Activated naive CD4-positive, alpha-beta T cell treated with anti-CD3 and anti-CD28 coated beads, Interleukin-2, amount 50 U/mL, for 16 hours (primary cell): ENCODE results near the gene SPTBN1.

Experiments
- DNase-seq: peaks from one replicate; pipeline ENCODE4 v3.0.0-alpha.2; 2020

Gene SPTBN1

DNA sequence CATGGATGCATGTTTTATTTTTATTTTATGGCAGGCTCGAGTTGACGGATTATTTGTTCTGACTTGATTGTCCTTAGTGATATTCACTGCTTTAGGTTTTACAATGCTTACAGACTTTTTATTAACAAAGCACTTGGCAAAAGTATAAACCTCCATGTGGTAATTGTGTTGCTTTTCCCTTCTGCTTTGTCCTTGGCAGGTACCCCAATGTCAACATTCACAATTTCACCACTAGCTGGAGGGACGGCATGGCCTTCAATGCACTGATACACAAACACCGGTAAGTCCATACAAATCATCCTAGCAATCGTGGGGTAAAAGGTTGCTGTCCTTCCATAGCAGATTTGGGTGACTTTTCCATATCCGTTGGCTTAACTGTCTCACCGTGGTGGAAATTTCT lies 161.3 kb downstream of the SPTBN1 start:
- no peak for DNase-seq

DNA sequence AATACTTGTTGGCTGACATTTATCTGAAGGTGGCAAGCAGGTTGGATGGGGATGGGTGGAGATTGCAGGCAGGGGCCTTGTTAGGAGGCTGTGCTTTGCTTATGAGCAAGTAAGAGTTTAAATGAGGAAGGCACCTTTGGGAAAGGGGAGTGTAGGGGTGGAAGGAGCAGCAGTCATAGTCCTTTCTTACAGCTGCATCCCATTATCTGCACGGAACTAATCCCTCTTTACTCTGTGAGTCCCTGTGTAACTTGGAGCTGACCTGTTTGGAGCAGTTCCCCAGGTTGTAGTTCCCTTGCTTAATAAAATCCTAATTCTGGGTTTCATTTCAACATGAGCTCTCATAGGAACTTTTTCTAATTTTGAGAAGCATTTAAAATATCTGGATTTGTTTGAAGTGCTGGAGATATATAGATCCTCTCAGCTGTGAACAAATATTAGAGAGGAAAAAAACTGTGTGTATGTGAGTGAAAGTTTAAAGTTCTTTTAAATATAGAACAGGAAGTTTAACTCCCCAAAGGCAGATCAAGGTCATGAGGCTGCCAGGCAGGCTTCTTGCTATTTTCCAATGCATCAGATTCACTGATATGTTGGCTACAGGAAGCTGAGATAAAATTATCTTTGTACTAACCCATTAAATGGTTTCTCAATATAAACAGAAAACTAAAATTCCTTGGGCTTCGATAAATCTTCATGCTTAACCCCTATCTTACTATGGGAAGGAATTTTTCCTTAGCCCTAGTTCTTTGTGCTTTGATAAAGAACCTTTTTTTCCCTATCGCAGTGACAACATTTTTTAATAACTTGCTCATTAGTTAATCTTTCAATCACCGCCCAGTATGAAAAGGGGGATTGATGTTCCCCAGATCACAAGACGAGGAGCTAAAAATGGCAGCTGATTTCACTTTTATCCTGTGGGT lies 162.8 kb downstream of the SPTBN1 start:
- no peak for DNase-seq

DNA sequence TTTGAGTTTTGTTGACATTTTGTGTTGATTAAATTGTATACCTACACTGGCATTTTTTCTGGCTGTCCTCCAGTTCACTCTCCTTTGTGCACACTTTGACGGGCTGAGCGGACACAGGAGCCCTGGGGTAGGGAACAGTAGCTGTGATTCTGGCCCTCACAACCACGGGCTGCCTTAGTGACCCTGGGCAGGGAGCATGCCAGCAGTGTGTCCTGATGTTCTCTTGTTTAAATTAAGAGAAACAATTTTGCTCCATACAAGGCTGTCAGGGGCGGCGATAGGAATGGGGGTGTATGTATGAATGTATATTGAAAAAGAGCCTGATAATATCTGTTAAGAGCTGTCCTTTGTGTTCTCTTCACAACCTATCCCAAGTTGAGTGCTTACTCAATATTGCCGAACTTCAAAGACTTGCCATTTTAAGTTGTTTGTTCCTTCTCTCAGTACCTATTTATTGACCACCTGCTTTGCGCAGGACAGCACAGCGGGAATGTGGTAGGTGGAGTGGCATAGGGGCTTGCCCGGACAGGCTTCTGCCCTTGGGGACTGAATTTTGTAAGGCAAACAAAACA lies 163.6 kb downstream of the SPTBN1 start:
- no peak for DNase-seq

DNA sequence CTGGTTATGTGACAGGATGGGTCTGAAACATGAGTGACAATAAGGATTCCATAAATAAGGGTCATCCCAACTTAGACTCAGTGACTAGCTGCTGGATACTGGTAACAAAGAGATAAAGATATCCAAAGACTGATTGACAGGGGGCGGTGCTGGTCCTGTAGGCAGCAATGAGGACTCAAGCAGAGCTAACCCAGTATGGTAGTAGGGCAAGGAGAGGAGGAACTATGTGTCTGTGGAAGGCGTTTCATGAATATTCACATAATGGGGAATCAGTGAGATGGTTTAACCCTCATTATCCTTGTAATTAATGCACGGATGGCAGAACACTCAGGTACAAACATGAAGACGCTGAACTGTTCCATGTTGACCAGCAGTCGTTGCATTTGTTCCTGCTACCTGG lies 164.8 kb downstream of the SPTBN1 start:
- no peak for DNase-seq

DNA sequence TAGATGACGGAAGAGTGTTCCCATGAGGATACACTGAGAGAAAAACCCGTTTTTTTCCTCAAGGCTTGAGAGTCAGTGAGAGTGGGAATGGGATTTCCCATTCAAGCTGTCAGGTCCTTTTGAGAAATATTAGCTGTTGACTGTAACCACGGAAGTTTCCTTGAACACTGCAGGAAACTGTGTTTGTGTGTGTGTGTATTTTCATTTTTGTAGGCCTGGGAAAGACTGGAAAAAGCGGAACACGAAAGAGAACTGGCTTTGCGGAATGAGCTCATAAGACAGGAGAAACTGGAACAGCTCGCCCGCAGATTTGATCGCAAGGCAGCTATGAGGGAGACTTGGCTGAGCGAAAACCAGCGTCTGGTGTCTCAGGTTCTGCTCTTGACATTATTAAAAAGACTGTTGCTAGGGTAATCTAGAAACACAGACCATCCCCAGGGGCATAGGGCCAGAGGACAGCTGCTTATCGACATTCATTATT lies 168.5 kb downstream of the SPTBN1 start:
- DNase-seq, result no peak

DNA sequence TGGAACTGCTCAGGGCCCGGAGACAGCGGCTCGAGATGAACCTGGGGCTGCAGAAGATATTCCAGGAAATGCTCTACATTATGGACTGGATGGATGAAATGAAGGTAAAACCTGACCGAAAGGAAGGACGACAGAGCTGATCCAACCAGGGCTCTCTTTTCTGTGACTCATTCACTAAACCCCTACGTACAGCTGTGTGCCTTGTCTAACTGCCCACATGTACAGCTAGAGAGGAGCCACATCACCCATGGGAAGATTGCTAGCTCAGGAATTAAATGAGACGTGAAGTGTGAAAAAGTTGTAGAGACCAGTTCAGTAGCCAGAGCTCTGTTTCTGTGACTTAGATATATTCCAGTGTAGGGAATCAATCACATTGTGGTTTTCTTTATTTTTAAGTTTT lies 170.0 kb downstream of the SPTBN1 start:
- DNase-seq, result no peak

DNA sequence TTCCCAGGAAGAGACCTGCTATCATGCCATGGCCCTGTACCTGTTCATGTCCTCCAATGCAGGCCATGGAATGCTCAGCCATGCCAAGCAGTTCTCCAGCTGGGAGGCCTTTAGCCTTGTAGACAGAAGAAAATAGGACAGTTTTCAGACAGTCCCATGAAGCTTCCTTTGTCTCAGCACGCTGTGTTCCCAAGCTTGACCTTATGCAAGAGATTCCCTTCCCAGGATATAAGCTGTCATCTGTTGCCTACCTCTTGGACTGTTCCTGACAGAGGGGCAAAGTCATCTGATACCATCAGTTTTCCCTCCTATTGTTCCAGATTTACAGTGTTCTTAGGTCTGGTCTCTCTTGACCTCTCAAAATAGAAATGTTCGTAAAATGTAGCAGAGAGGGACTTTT lies 170.8 kb downstream of the SPTBN1 start:
- DNase-seq, result no peak

DNA sequence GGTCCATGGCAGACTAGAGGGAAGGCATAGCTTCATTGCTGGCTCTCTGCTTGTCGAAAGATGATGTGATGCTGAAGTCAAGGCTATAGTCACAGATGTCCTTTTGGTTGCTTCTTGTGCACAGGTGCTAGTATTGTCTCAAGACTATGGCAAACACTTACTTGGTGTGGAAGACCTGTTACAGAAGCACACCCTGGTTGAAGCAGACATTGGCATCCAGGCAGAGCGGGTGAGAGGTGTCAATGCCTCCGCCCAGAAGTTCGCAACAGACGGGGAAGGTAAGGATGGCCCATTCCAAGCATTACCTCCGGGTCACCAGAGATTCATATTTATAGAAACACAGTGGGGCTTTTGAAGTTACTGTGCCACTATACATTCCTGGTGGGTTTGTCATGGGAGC lies 171.8 kb downstream of the SPTBN1 start:
- no peak for DNase-seq

DNA sequence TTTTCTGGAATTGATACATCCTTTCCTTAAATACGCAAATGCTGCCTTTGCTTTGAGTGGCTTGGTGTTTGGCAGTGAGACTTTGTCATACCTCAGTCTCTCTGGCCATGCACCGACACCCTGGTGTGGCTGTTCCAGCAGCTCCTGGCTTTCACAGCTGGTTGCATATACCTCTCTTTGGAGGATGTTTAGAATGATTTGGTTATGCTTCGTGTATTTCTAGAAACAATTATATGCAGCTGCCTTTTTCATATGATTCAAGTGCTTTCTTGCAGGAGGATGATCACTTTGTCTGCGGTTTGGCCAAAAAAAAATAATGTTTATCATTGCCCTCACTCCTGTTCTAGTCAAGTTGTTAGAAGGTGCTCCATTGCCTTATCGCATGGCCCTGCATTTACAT lies 172.3 kb downstream of the SPTBN1 start:
- DNase-seq, result no peak

DNA sequence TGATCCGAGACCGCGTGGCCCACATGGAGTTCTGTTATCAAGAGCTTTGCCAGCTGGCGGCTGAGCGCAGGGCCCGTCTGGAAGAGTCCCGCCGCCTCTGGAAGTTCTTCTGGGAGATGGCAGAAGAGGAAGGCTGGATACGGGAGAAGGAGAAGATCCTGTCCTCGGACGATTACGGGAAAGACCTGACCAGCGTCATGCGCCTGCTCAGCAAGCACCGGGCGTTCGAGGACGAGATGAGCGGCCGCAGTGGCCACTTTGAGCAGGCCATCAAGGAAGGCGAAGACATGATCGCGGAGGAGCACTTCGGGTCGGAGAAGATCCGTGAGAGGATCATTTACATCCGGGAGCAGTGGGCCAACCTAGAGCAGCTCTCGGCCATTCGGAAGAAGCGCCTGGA lies 172.8 kb downstream of the SPTBN1 start:
- no peak for DNase-seq

DNA sequence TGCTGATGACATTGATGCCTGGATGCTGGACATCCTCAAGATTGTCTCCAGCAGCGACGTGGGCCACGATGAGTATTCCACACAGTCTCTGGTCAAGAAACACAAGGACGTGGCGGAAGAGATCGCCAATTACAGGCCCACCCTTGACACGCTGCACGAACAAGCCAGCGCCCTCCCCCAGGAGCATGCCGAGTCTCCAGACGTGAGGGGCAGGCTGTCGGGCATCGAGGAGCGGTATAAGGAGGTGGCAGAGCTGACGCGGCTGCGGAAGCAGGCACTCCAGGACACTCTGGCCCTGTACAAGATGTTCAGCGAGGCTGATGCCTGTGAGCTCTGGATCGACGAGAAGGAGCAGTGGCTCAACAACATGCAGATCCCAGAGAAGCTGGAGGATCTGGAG lies 173.3 kb downstream of the SPTBN1 start:
- no peak for DNase-seq

DNA sequence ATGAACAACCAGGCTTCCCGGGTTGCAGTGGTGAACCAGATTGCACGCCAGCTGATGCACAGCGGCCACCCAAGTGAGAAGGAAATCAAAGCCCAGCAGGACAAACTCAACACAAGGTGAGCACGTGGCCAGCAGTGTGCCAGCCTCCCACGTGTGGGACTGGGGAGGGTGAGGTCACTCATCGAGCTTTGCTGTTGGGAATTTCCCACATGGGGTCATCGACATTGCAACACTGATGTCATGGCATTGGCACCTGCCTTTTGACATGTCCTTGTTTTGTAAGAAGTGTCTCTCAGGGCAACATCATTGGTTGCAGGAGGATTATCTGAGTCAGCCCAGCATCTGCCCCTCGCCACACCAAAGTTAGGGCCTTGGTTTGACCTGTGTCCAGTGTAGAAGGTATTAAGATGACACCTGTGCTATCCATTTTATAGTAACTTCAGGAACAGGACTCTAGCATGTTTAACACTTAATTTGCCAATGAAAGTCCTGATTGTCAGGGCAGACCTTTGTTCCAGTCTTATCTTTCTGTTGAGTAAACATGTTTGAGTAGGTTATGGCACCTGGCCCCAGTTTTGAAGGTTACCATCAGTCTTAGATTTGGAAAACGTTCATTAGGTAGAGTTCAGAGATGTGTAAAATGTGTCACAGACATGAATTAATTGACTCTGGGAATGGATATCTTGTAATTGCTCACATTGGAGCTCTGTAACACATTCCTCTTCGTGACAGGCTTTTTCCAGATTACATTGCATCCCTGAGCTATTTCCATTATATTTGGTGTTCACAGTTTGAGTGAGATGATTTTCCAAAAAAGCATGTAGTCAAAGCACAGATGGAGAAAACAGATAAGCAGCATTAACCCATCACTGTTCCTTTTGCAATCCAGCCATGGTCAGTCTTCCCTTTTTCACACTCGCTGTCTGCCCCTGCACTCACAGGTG lies 174.1 kb downstream of the SPTBN1 start:
- no peak for DNase-seq

DNA sequence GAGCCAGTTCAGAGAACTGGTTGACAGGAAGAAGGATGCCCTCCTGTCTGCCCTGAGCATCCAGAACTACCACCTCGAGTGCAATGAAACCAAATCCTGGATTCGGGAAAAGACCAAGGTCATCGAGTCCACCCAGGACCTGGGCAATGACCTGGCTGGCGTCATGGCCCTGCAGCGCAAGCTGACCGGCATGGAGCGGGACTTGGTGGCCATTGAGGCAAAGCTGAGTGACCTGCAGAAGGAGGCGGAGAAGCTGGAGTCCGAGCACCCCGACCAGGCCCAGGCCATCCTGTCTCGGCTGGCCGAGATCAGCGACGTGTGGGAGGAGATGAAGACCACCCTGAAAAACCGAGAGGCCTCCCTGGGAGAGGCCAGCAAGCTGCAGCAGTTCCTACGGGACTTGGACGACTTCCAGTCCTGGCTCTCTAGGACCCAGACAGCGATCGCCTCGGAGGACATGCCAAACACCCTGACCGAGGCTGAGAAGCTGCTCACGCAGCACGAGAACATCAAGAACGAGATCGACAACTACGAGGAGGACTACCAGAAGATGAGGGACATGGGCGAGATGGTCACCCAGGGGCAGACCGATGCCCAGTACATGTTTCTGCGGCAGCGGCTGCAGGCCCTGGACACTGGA lies 174.9 kb downstream of the SPTBN1 start:
- DNase-seq, result no peak

DNA sequence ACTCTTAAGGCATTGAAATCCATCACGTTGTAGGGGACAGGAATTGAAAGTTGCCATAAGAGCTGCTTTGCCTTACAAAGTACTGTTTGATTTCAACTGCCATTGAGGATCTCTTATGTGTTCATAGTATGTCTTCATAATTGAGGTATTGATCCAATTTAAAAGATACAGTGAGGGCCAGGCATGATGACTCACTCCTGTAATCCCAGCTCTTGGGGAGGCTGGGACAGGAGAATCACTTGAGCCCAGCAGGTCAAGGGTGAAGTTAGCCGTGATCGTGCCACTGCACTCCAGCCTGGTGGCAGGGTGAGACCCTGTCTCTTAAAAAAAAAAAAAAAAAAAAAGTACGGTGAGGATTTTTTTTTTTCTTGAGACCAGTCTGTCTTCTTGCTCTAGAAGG lies 175.6 kb downstream of the SPTBN1 start:
- no peak for DNase-seq

DNA sequence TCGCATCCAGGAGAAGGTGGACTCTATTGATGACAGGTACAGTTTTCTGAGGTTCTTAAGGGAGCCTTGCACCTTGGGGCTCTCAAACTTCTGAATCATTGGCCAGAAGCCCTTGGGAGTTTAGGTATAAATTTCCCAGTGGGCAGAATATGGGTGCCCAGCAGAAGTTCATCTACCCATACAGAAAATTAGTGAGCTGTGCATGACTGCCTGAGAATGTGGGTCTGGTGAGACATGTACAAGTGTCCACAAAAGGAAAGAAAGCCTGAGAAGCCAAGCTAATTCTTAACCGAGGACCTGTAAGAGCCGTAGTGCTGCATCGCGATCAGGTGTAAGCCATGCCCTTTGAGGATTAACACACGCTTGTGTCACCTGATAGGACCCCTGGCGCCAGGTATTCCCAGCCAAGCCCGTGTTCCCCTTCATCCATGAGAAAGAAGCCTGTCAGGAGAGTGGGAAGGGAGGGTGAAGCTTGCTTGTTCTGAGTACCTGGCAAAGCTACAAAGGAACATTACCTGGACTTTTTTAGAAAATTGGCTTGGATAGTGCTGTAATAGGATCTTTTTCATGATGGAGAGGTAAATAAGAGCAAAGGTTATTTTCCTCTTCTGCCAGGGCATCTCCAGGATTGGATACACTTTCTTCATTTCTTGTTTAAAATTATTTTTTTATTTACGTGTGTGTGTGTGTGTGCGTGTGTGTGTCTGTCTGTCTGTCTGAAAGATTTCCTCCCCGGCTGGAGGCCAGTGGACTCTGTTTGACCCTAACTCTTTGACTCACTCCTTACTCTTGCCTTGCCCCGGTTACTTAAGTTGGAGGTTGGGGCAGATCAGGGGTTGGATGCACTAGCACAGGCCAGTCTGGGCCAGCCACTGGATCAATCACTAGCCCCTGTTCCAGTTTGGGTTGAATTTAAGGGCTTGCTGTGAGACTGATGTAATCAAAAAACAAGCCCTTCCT lies 176.9 kb downstream of the SPTBN1 start:
- DNase-seq, result no peak

DNA sequence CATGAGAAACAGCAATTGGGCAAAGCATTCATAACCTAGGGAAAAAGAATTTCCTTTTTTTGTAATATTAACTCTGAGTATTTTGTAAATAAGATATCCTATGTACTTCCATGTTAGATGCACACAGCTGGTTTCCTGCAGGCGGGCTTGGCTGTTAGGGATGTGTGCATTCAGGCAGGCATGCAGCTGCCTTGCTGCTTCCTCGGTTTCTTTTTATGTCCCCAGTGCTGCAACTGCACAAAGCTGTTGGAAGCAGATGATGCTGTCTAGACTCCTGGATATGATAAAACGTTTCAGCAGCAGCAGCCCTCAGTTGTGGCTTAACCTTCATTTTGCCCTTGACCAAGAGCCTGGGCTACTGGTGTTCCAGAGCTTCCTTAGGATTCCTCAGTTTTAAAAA lies 177.9 kb downstream of the SPTBN1 start:
- DNase-seq, result no peak

DNA sequence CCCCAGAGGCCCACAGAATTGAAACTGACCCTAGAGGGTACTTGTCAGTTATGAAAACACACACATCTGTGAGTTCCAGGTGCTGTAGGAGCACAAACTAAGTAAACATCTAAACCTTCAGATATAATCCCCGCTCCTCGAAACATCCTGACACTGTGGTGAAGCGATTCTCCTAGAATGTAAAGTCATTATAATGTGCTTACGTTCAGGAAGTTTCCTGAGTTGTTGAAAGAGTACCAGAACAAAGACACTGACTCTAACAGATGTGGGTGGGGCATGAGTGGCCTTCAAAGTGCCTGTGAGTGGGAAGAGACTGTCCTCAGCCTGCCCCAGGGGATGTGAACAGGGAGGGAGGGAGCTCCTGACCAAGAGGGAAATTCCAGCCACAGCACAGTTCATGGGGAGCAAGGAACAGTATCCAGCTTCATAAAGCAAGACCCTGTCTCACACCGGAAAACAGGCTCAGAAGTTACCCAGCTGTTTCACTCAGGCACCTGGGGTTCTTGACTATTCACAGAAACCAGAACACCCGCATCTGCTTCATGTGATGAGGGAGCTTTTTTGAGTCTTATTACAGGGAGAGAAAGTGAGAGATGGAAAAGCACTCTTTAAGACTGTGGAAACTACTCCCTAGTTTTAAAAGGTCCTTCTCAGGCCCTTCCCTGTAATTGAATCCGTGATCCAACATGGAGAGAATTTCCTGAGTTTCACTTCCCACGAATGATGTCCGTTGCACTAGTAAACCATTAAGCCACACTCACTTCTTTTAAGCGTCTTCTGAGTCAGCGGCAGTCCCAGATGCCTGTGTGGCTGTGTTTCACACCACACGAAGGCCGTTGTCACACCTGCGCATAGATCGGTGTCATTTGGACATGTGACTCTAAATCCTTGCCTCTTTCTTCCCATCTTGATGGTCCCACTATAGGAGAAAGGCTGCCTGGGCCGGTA lies 178.7 kb downstream of the SPTBN1 start:
- DNase-seq, result no peak

DNA sequence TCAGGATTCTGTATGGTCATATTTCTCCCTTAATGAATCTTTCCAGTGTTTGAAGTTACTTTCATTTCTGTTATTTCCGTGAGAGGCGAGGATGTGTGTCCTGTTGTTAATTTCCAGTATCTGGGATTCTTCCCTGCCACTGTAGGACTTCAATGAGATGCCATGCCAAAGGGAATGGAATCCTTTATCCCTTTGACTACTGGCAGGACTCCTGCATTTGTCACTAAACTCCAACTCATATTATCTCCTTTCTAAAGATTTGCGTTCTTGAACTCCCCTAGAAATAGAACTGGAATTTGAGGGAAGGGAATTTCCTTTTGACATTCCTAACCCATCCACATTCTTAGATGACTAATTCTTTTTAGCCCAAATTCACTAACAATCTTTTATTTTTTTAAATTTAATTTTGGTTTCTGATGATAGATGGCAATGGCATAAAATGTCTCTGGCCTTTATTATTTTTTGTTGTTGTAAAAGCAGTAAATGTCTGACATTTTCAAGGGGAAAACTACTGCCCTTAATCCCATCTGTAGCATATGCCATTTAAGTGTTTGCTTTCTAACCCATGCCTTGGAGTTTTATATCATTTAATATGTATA lies 179.5 kb downstream of the SPTBN1 start:
- DNase-seq, result no peak

DNA sequence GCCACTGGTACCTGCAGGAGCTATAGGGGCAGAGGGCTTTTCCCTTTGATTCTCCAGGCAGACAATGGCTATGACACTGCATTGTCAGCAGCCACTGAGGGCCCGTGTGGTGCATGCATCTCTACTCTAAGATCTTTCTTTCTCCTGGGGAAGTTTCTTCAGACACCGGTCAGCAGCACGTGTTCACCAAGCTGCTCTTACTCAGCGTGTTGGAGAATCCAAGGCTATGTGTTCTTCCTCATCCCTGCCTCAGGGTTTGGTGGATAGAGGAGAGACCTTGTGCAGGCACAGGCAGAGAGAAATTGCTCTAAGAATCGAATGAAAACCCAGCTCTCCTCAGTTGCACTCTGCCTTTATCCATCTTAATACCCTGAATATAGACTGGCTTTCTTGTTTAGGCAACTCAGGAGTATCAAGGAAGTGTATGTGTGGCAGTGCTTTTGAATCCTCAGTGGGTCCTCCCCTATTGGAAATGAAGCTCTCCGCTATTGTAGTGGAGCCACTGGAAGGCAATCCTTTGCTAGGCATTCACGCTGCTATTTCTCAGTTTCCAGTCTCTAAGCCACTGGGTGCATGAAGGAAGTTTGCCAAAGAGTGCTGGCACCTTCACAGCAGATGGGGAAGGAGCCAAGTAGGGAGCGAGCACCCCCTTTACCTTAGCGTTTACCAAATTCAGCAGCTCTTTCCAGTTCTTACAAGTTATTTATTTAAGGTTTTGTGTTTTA lies 180.4 kb downstream of the SPTBN1 start:
- no peak for DNase-seq
